Measurements from ENCODE around the gene URB2. TPM values are rescaled to one million over a fixed set of nuclear protein-coding genes. Genes with fewer than 3 reads are reported as not detected.

URB2 gene
- total and polyA plus RNA-seq, 2 donors (not counting 3 experiments of a cell fraction or from before 2014, with no cell fraction given) = 4.7 to 12.4 TPM

- Histone ChIP-seq H3K36me3 (ENCODE audit: control insufficient read depth in 2 of 2, extremely low read depth in 1 of 2, insufficient read depth in 2 of 2, low read length in 2 of 2) (peaks cover 5 to 14% of the 10 kb centered on the region in 2 experiments), H3K9me3 (replicated peaks; ENCODE audit: control insufficient read depth, insufficient read depth, low read length) (no peaks in the 10 kb centered on the region), H3K4me1 (ENCODE audit: control insufficient read depth, extremely low read depth, insufficient read depth, low read length) (no peaks in the 10 kb centered on the region), H3K9me1 (replicated peaks; ENCODE audit: control insufficient read depth, extremely low read depth, insufficient read depth, low read length) (no peaks in the 10 kb centered on the region), H3K9ac (replicated peaks; ENCODE audit: extremely low read depth, insufficient read depth, low read length) (no peak overlapping the region), H3K4me2 (ENCODE audit: insufficient read depth, low read length) (no peak overlapping the region), H3K27me3 (ENCODE audit: control insufficient read depth in 2 of 2, insufficient read depth in 2 of 2, low read length in 2 of 2) (no peaks in the 10 kb centered on the region), H4K20me1 (replicated peaks; ENCODE audit: control insufficient read depth, extremely low read depth, insufficient read depth, low read length) (no peaks in the 10 kb centered on the region), H3K79me2 (ENCODE audit: control insufficient read depth, insufficient read depth, low read length) (peaks cover 28% of the 10 kb centered on the region), H3K4me3 (replicated peaks in 1 of 3; ENCODE audit: insufficient read depth in 1 of 3, low read depth in 1 of 3, low read length in 3 of 3) (no peak overlapping the region), H2AFZ (ENCODE audit: low read depth, low read length) (no peak overlapping the region), H3K27ac (ENCODE audit: insufficient read depth, low read depth, low read length) (no peak overlapping the region)
- CTCF ChIA-PET = no interaction called here
- TF ChIP-seq EZH2 (IDR thresholded peaks at IDR 0.05; ENCODE audit: borderline replicate concordance, low read depth, low read length, severe bottlenecking) (no peak), POLR2A (IDR thresholded peaks at IDR 0.05; ENCODE audit: low read depth, low read length) (no peak), FOS (IDR thresholded peaks at IDR 0.05; ENCODE audit: borderline replicate concordance, insufficient read depth, low read length) (no peak), MAX (IDR thresholded peaks at IDR 0.05; ENCODE audit: insufficient read depth, insufficient read length) (no peak), CTCF (IDR thresholded peaks at IDR 0.05; ENCODE audit: extremely low read depth in 1 of 2, insufficient read depth in 1 of 2, low read depth in 1 of 2, low read length in 2 of 2) (no peak), GATA2 (IDR thresholded peaks at IDR 0.05; ENCODE audit: insufficient read depth, insufficient read length, low read depth, low read length) (no peak), MYC (IDR thresholded peaks at IDR 0.05; ENCODE audit: low read depth, low read length) (no peak), JUN (IDR thresholded peaks at IDR 0.05; ENCODE audit: borderline replicate concordance, insufficient read depth, insufficient read length, low read depth) (no peak), POLR2AphosphoS5 (IDR thresholded peaks at IDR 0.05; ENCODE audit: insufficient read depth, low read depth, low read length) (no peak)
- dilution Hi-C loops (cut with MboI; ENCODE audit: extremely low pct_ligation_motif_present, low sequenced_read_pairs) = no loop called here
- intact Hi-C loops (cut with micrococcal nuclease) = no loop called here
- FAIRE-seq = no peak
- no TSS peak for BruUV-seq (replicated peaks)
- POLR2A ChIA-PET = no interaction called here
- no peak for DNase-seq (ENCODE audit: low read depth, low spot score)
These were observed 16.3 kb downstream of the URB2 start for GRCh38 chr1:229642376-229642775.

Measured in endothelial cell of umbilical vein (primary cell).